NCI-H774 (cell line): ENCODE measurements around the gene PTPRN2.

ENCODE experiments used
- DNase-seq: peaks from one replicate; lab custom pipeline; 2025; lab: John Stamatoyannopoulos, UW

The PTPRN2 gene

DNA sequence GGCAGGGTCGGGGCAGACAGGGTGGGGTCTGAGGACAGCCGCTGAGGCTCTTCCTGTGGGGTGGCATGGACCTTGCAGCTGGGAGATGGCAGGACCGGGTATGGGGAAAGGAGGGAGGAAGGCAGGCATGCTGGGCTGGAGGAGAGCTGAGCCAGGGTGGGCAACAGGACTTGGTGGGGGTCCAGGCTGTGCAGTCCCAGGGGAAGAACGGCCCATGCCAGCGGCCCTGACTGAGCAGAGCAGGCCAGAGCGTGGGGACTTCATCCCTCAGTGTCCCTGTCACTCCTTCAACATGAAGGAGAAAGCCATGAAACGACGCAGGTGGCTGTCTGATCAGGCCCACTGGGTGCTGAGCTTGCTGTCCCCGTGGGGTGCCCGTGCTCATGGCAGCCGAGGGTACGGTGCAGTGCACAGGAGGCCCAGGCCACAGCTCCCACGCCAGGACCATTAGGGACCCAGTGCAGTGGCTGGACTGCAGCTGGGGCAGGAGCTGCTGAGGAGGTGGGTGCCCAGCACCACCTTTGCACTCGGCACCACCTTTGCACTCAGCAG is 519.6 kb downstream of the PTPRN2 start:
- DNase-seq: no peak

DNA sequence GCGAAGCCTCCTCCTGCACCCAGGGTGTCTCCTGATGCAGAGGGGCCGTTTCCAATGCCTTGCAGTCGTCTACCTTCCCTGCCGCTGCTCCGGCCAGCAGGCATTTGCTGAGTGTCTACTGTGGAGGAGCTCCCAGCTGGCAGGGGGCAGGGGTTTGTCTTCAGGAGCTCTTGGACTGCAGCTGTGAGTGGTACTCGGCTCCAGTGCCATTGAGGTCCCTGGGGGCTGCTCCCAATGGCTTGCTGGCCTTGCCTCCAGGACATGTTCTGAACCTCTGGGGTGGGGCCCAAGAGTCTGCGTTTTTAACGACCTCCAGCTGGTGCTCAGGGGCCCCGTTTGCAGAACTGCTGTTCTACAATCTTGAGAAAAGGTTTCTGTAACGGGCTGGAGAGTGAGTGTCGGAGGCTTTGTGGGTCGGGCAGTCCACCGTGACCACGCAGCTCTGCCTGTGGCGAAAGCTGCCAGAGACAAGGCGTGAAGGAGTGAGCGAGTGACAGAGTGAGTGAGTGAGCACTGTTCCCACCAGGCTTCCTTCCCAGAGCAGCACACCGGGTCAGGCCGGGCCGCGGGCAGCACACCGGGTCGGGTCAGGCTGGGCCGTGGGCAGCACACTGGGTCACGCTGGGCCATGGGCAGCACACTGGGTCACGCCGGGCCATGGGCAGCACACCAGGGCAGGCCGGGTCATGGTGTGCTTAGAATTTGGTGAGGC is 520.2 kb downstream of the PTPRN2 start:
- no peak for DNase-seq

DNA sequence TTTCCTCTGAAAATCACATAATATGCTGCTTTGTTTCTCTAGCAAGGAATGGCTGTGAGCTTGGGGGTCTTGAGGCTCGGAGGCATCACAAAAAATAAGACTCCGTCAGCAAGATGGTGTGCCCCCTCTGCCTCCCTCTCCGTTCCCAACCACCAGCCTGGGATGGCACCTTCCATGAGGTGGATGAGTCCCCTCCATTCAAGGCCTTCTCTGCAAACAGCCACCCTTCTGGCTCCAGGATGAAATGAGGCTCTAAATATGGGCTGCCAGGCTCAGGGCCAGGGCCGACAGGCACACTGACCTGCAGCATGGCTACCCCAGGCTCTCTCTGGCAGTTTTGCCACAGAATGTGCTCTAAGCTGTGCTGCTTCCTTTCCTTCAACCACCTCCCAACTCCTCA is 521.5 kb downstream of the PTPRN2 start:
- DNase-seq: no peak

DNA sequence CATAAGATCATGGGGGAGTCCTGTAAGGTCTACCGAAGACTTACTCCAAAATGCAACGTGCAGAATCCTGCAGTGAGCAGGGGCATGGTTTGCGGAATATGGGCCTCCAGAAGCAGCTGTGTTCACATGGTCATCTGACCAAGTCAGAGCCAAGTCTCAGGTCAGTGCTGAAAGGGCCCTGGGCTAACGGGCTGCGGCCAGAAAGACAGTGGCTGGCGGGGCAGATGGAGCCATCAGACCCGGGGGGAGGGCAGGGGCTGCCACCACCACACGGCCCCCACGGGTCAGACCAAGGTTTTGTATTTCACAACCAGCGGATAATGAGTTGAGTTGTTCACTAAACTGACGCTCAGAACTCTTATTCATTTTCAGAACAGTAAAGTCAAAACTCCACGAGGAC is 522.3 kb downstream of the PTPRN2 start:
- no peak for DNase-seq

DNA sequence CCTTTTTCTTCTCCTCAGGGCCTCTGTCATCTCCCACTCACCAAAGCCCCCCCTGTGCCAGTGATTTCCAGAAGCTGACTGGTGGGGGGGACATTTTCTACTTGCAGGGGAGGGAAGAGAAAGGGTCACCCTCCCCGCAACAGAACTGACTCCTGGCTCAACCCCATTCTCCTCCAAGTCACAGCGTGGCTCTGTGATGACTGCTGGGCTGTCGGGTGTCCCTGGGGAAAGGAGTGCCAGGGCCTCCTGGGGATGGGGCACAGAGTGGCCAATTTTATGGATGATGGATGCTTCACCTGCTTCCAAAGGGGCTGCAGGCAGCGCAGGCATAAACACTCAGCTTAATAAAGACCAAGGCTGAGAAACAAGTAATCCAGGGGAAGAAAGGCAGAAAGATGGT is 523.0 kb downstream of the PTPRN2 start:
- DNase-seq: no peak

DNA sequence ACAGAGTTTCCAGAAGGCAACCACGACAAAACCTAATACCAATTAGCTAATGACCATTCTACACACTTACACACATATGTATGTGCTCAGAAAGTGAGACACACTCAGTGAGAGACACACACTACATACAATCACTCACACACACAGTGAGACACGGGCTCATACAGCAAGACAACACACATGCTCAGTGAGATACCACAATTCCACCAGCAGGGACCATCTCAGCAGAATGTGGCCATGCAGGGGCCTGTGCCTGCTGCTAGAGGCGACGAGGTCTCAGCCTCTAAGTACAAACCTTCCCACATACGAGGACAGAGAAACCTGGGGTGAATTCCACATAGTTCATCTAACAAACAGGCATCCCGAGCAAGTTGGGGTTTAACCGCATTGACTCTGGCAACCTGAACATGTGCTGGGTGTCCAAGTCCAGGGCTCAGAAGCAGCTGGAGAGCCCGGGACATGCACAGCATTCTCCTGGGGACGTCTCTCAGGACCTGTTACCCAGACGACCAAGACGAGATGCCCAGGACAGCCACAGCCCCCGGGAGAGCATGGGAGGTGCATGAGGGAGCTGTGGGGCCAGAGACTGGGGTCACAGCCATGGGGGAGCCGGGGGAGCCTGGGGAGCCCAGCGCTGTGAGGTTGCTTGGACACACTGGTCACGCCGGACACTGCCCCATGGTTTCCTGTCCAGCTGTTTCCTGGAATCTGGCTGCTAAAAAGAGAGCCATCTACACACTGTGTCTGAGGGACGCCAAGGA is 523.6 kb downstream of the PTPRN2 start:
- DNase-seq: no peak

DNA sequence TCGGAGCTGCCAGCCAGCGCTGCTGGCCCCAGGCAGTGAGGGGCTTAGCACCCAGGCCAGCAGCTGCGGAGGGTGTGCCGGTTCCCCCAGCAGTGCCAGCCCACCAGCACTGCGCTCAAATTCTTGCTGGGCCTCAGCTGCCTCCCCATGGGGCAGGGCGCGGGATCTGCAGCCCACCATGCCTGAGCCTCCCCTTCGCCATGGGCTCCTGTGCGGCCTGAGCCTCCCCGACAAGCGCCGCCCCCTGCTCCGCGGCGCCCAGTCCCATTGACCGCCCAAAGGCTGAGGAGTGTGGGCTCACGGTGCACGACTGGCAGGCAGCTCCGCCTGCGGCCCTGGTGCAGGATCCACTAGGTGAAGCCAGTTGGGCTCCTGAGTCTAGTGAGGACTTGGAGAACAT is 525.0 kb downstream of the PTPRN2 start:
- DNase-seq: no peak

DNA sequence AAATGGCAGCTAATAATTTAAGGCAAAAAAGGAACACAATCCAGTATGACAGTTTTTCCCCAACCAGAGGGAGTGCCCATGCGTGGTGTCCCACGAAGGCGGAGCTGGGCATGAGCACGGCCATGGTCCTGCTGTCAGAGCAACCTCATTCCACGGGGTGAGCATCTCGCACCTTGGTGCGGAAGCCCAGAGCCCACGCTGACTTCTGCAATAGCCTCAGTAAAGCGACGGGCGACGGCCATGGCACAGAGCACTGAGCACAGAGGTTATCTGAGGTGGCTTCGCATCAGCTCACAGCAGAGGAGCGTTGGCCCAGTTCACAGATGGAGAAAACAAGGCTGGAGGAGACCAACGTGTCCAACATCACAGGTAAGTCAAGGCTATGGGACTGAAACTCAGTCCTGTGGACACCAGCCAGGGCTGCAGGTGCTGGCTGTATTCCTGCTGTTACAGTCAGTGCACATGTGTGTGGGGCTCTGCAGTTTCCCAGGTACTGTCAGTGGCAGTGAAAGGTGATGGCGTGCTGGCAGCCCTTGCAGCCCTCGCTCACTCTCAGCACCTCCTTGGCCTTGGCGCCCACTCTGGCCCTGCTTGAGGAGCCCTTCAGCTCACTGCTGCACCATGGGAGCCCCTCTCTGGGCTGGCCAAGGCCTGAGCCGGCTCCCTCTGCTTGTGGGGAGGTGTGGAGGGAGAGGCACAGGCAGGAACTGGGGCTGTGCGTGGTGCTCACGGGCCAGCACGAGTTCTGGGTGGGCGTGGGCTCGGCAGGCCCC is 525.6 kb downstream of the PTPRN2 start:
- no peak for DNase-seq

DNA sequence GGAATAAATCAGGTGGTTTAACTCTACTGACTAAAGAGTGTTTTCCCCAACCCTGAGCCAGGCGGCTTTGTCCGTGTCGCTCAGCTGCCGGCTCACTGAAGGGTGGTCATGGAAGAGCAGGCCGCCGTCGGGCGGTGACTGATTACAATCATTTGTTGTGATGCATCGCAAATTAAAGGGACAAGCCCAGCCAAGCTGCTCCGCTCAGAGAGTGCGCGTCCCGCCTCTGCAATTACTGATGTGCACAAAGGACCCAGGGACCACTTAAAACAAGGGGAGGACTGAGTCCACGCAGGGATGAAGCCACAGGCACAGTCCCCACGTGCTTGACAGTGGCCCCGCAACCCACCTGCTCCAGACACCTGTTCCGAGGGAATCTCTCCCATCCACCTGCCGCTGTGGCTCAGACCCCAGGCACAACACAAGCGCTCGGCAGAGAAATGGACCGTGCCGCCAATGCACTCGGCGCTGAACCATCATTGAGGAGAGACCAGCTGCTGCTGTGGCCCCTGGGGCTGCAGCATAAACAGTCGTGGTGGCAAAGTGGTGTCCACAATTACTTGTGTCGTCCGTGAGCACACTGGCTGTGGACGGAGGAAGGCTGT is 526.5 kb downstream of the PTPRN2 start:
- no peak for DNase-seq

DNA sequence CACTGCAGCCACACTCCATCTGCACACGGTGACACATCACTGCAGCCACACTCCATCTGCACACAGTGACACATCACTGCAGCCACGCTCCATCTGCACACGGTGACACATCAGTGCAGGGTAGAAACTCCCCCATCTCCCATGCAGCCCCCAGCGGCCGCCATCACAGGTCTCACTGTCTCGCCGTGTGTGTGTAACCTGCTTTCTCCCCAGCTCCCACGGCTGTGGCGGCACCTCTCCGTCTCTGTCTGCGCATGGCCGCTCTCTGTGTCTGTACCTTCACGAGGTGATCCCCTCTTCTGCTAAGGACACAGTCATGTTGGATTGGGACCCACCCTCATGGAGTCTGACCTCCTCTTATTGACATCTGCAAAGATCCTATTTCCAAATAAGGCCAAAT is 527.4 kb downstream of the PTPRN2 start:
- no peak for DNase-seq

DNA sequence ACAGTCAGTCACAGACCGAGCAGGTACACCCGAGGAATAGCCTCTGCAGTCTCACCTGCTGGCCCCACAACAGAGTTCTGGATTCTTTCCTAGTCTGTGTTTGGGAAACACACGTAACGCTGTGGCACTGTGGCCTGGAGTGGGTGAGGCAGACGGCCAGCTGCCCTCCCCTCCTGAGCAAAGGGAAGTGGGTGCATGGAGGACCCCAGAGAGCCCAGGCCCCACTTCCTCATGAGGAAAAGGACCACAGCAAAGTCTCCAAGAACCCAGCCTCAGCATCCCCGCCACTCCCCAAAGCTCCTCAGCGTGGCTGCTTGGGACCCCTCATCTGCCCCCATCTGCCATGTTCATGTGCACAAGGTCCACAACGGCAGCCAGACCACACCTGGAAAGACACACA is 530.2 kb downstream of the PTPRN2 start:
- DNase-seq: no peak

DNA sequence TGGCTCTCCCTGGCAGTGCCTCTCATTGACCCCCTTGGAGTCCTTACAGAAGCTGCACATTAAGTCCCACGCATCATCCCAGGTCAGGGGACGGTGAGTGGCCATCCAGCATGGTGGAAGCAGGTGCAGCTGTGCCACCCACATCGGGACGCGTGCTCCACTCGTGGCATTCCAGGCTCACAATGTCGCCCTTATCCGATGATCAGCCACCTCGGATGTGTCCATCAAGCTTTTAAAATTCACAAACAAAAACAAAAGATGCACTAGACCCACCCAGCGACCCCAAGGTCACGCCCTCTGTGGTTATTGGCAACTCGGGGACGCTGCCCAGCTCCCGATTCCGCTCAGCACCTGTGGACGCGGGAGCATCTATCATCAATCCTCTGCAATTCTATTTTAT is 530.9 kb downstream of the PTPRN2 start:
- no peak for DNase-seq

DNA sequence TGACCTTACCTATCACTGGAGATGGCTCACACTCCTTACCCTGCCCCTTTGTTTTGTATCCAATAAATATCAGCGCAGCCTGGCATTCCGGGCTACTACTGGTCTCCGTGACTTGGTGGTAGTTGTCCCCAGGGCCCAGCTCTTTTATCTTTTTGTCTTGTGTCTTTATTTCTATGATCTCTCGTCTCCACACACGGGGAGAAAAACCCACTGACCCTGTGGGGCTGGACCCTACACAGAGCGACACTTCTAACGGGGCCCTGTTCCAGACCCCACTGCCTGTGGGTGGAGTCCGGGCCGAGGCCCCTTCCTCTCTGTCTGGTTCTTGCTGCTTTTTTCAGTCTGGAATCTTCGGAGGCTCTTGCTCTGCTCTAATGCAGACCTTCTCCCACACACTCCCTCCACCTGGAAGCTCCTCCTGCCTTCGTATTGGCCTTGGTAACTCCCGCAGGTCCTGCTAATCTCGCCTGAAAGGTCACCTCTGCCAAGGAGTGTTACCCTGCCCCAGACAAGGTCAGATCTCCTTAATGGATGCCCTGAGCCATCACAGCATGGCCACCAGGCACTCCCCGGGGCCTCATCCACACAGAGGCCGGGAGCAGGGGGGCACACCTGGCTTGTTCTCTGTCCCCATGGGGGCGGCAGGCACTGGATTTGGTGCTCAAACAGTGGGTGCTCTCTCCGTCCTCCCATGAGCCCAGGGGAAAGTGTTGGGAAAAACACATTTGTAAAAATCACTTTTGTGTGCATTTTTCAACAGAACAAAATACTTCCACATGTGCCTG is 531.7 kb downstream of the PTPRN2 start:
- no peak for DNase-seq

DNA sequence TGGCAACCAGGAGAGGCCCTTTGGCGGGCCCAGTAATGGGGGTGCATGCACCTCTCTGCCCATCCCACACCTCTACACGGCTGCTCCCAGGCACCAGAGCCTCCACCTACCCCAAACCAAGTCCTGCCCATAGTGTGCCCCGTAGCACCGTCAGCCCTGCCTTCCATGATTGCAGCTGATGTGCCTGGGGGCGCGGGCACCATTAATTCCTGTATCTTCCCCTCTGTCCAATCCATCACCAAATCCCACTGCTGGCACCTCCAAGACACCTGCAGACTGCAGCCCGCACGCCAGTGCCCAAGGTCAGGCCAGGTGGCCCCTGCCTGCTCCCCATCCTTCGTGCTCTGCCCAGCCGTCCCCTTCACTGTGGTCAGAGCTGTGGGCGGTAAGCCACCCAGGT is 533.0 kb downstream of the PTPRN2 start:
- no peak for DNase-seq

DNA sequence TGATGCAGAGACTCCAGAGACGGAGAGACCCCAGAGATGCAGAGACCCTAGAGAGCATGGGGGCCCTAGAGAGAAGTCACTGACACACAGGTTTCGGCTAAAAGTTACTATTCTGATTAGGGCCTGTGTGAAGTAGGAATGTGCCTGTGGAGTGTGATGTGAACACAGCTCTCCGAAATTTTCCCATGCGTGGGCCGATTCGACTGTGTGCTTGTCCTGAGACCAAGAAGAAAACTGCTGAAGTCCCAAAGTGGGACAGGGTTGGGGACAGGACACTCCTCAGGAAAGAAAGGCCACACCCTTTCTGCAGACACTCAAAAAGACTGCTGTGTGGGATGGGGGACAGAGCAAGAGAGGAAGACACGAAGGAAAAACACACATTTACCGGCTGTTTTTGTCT is 533.5 kb downstream of the PTPRN2 start:
- DNase-seq: no peak

DNA sequence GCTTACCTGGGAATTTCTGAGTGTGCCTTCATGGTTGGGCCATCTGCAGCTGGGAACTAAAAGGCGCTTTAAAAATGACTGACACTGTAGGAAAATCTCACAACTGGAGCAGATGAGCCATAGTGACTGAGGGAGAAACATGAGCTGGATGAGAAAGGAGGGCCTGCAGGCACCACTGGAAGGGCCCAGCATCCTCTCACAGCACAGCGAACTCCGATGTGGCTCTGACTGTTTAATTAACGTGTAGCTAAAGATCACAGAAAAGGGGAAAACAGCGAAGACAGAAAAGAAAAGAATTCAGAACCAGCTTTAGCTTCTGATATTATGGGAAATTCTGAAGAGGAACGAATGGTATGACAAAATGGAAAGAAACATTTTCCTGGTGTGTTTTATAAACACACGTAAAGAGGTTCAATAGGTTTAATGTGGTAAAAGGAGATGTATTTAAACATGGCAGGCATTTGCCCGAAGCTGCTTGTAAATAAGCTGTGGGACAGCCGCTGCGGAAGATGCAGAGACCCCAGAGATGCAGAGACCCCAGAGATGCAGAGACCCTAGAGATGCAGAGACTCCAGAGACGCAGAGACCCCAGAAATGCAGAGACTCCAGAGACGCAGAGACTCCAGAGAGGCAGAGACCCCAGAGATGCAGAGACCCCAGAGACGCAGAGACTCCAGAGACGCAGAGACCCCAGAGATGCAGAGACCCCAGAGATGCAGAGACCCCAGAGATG is 534.3 kb downstream of the PTPRN2 start:
- no peak for DNase-seq

DNA sequence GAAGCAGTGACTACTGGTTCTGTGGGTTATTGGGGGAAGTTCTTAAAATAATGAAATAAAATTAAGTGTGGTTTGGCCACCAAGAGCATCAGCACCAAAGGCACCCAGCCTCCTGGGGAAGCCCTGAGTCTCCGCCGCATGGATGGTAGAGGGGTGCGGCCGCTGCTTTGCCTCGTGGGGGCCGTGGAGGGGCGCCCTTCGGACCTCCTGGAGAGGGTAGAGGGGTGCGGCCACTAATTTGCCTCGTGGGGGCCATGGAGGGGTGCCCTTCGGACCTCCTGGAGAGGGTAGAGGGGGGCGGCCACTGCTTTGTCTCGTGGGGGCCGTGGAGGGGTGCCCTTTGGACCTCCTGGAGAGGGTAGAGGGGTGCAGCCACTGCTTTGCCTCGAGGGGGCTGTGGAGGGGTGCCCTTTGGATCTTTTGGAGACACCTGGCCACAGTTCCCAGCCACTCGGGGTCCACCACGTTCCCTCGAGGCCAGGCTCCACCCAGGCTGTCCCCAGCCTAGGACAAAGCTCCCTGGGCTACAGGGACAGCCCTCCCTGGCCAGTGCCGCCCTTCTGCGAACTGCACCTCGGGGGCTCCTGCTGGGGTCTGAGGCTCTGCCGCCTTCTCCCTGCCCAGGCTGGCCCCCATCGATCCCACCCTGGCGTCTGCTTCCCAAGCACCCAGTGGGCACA is 535.1 kb downstream of the PTPRN2 start:
- no peak for DNase-seq

DNA sequence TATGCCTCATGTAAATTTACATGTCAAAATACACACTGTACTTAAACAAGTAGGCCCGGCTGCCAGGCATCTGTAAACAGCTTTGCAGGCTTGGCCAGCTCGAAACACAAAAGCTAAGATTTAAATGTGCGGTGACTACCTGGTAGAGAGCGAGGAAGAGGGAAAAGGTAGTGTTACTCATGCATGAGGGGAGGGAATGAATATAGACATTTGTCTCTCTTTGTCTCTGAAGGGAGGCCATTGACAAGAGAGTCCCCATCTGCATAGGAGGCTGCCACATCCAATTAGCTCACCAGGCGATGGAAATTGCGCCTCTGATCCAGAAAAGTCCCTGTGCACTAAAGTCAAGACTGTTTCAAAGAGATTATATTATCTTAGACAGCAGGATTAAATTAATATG is 535.8 kb downstream of the PTPRN2 start:
- no peak for DNase-seq

DNA sequence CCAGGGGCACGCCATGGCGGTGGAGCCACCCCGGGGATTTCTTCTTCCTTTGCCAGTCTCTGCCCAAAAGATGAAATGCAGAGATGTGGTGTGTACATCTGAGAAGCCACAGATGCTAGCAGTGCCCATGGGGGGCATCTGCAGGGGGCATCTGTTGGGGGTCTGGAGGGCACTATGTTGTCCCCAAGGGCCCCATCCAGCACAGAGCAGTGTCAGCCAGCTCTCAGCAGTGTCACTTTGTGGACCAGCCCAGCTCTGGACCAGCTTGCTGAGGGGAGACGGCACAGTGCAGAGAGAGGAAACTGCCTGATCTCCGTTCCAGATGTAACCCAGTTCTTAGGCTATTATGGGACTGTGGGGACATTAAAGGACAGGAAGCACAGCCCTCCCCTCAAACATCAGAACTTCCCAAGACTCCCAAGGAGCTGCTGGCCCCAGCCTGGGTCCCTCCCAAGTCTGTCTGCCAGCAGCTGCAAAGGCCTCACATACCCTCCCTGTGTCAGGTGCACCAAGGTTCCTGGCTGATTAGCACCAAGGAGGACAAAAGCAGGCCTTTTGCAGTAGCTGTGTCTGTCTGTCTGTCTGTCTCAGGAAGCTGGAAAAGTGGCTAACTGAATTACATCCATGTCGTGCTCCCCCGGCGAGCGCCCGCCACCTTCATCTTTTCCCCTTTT is 536.5 kb downstream of the PTPRN2 start:
- no peak for DNase-seq
